Astrocyte (in vitro differentiated cells and primary cell): ENCODE results near the gene SNRPD3.
"Not testable (repeated sequence)": the region's sequence is repeated elsewhere in the genome, so short reads cannot be mapped to it uniquely, and the experiment has no call there.

Experiments used
- EZH2 ChIP-seq: IDR thresholded peaks from 2 replicates; pipeline ENCODE4 v1.6.1; 2012; ENCODE audit warnings: mild to moderate bottlenecking, low read length, inconsistent platforms; ENCODE audit not compliant: insufficient read depth
- TF ChIP-seq, protein P1 (sequence below): IDR thresholded peaks from 2 replicates; pipeline ENCODE4 v1.5.1; 2011; ENCODE audit warnings: low read depth, mild to moderate bottlenecking, inconsistent platforms, low read length, moderate library complexity; ENCODE audit not compliant: insufficient read depth

DNA sequence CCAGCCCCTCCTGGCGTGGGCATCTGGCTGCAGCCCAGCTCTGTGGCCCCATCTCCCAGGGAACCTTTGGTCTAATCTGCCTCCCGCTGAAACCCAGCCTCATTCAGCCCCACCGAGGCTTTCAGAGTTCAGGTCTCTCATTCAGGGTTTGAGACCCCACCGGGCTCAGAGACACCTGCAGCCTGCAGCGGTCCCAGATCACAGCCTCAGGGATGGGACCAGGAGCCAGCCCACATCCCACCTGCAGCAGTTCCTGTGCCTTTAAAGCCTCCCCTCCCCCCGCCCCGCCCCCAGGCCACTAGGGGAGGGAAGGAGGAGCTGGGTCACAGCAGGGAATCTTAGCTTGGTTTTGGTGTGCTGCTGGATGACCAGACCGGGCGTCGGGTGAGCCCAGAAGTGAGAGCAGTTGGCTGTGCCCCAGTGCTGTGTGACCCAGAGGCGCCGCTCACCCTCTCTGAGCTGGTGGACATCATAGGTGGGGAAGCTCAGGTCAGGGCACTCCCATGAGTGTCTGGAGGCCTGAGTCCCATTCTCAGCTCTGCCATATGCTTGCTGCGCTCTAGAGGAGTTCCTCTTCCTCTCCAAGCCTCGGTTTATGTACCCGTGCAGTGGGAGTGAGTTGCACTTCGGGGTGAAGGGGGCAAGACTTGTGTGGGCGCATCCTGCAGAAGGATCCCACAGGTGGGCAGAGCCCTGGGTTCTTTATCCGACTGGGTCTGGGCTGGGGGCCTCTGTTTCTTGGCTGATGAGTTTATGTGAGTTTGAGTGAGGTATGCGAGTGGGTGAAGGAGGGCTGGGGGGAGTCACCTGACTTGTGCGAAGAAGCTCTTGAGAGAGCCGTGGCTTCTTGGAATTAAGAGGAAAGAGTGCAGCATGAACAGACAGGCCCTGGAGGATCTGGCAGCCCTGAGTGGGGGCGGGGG, 47.3 kb downstream of the SNRPD3 start, which contains the start of gene GGT1:
- TF ChIP-seq, protein P1, sequence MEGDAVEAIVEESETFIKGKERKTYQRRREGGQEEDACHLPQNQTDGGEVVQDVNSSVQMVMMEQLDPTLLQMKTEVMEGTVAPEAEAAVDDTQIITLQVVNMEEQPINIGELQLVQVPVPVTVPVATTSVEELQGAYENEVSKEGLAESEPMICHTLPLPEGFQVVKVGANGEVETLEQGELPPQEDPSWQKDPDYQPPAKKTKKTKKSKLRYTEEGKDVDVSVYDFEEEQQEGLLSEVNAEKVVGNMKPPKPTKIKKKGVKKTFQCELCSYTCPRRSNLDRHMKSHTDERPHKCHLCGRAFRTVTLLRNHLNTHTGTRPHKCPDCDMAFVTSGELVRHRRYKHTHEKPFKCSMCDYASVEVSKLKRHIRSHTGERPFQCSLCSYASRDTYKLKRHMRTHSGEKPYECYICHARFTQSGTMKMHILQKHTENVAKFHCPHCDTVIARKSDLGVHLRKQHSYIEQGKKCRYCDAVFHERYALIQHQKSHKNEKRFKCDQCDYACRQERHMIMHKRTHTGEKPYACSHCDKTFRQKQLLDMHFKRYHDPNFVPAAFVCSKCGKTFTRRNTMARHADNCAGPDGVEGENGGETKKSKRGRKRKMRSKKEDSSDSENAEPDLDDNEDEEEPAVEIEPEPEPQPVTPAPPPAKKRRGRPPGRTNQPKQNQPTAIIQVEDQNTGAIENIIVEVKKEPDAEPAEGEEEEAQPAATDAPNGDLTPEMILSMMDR, result not testable (repeated sequence)
- TF ChIP-seq EZH2, result not testable (repeated sequence)
